ENCODE data around the gene USP11.

DNA sequence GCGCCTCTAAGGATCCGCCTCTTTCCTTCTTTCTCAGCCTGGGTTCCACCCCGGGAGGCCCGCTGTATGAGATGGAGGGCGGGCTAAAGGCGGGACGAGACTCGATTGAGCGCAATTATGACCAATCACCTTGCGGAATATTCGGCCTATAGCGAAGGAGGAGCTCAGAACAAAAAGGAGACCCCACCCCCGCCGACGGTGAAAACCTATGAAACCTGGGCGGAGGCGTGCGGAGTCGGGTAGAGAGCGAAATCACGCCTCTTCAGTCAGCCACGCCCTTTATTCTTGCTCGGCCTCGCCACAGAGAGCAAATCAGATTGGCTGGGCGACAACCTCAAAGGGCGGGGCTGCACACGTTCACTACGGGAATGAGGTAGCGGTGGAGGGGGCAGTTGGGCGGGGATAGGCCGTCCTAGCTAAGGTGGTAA, 14.9 kb upstream of the USP11 start:
- TF ChIP-seq, protein P1, sequence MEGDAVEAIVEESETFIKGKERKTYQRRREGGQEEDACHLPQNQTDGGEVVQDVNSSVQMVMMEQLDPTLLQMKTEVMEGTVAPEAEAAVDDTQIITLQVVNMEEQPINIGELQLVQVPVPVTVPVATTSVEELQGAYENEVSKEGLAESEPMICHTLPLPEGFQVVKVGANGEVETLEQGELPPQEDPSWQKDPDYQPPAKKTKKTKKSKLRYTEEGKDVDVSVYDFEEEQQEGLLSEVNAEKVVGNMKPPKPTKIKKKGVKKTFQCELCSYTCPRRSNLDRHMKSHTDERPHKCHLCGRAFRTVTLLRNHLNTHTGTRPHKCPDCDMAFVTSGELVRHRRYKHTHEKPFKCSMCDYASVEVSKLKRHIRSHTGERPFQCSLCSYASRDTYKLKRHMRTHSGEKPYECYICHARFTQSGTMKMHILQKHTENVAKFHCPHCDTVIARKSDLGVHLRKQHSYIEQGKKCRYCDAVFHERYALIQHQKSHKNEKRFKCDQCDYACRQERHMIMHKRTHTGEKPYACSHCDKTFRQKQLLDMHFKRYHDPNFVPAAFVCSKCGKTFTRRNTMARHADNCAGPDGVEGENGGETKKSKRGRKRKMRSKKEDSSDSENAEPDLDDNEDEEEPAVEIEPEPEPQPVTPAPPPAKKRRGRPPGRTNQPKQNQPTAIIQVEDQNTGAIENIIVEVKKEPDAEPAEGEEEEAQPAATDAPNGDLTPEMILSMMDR (conservative IDR thresholded peaks at IDR 0.05; ENCODE audit: low read depth, low read length): no peak
- no peak for TF ChIP-seq EZH2 (IDR thresholded peaks at IDR 0.05; ENCODE audit: borderline replicate concordance, low read depth, low read length, poor library complexity, severe bottlenecking)

Data from A673 (cell line).